Measurements from ENCODE around the gene DOK6.

DNA sequence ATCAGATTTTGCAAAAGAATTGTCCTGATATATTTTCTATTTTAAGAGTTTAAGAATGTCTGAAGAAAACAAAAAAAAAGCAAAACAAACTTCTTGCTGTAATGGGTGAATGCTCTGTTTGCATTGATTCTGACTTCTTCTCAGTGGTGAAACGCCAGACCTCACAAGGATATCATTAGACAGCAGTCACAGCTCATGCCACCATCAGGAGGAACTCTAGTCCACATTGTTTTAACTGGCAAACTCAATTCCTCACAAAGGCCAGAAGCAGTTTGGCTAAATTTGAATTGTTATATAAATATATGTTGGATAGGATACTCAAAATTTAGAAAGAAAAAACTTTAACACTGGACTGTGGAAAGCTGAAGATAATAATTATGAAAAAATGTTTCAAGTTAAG is 89.4 kb downstream of the DOK6 start:
- TF ChIP-seq, protein P1, sequence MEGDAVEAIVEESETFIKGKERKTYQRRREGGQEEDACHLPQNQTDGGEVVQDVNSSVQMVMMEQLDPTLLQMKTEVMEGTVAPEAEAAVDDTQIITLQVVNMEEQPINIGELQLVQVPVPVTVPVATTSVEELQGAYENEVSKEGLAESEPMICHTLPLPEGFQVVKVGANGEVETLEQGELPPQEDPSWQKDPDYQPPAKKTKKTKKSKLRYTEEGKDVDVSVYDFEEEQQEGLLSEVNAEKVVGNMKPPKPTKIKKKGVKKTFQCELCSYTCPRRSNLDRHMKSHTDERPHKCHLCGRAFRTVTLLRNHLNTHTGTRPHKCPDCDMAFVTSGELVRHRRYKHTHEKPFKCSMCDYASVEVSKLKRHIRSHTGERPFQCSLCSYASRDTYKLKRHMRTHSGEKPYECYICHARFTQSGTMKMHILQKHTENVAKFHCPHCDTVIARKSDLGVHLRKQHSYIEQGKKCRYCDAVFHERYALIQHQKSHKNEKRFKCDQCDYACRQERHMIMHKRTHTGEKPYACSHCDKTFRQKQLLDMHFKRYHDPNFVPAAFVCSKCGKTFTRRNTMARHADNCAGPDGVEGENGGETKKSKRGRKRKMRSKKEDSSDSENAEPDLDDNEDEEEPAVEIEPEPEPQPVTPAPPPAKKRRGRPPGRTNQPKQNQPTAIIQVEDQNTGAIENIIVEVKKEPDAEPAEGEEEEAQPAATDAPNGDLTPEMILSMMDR (IDR thresholded peaks at IDR 0.05; ENCODE audit: low read depth, low read length) = no peak
- TF ChIP-seq EZH2phosphoT487 (IDR thresholded peaks at IDR 0.05; ENCODE audit: low read depth) = no peak

Measured in OCI-LY3 (cell line).